NCI-H1092 (cell line): ENCODE measurements around the gene ACADM.
"Not testable (repeated sequence)": the region's sequence is repeated elsewhere in the genome, so short reads cannot be mapped to it uniquely, and the experiment has no call there.

ENCODE experiments used
- DNase-seq: peaks from one replicate; lab custom pipeline; 2025; lab: John Stamatoyannopoulos, UW

The ACADM gene

DNA sequence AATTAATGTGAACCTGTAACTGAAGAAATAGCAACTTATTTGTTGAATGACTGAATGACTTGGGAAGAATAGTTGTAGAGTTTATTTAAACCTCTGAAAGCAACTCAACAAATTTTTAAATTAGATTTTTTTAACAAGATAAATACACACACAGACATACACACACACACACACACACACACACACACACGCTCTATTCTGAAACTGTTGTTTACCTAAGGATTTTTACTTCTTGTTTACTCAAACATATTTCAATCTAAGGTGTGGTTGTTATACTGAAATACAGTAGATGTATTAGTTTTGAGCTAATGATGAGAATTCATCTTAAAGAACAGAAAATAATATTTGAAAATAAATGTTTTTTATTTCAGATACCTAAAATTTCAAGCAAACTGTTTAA, 11.5 kb downstream of the ACADM start:
- DNase-seq, result no peak

DNA sequence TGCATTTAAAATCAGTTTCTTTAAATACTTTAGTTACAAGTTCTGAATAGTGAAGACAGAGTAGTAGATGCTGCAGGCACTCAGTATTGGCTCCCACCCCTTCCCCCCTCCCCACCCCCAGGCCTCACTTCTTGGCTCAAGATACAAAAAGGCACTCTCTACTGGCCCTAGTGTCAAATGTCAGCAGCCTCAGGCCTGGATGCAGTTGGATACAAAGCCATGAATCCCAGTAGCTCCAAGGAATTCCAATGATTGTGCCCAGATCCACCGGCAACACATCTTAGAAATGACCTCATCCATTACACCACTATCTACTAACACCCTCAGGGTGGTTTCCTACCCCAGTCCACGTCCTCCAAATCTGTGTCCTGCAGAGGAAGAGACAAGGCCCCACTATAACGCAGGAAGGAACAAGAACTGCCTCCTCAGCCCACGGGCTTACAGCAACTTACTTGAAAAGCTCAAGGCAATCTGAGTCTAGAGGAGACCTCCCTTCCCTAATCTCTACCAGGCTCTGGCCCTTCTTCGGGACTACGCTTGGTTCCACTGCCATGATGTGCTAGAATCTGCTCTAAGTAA, 17.6 kb downstream of the ACADM start:
- DNase-seq, result no peak

DNA sequence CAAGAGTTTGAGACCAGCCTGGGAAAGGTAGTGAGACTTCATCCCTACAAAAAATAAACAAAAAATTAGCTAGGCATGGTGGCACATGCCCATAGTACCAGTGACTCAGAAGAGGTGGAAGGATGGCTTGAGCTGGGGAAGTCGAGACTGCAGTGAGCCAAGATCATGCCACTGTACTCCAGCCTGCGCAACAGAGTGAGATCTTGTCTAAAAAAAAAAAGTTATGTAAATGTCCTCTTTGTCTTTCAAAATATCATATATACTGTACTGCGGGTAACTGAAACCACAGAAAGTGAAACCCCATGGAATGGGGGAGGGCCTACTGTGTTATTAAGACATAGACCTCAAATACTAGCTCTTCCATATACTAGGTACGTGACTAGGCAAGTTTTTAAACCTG, 20.8 kb downstream of the ACADM start:
- DNase-seq, result no peak

DNA sequence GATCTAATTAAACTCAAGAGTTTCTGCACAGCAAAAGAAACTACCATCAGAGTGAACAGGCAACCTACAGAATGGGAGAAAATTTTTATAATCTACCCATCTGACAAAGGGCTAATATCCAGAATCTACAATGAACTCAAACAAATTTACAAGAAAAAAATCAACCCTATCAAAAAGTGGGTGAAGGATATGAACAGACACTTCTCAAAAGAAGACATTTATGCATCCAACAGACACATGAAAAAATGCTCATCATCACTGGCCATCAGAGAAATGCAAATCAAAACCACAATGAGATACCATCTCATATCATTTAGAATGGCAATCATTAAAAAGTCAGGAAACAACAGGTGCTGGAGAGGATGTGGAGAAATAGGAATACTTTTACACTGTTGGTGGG, 32.7 kb downstream of the ACADM start:
- DNase-seq, result not testable (repeated sequence)

DNA sequence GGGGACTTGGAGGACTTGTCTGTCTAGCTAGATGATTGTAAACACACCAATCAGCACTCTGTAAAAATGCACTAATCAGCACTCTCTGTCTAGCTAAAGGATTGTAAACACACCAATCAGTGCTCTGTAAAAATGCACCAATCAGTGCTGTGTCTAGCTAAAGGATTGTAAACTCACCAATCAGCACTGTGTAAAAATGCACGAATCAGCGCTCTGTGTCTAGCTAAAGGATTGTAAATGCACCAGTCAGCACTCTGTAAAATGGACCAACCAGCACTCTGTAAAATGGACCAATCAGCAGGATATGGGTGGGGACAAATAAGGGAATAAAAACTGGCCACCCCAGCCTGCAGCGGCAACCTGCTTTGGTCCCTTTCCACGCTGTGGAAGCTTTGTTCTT, 34.0 kb downstream of the ACADM start:
- not testable (repeated sequence) for DNase-seq

DNA sequence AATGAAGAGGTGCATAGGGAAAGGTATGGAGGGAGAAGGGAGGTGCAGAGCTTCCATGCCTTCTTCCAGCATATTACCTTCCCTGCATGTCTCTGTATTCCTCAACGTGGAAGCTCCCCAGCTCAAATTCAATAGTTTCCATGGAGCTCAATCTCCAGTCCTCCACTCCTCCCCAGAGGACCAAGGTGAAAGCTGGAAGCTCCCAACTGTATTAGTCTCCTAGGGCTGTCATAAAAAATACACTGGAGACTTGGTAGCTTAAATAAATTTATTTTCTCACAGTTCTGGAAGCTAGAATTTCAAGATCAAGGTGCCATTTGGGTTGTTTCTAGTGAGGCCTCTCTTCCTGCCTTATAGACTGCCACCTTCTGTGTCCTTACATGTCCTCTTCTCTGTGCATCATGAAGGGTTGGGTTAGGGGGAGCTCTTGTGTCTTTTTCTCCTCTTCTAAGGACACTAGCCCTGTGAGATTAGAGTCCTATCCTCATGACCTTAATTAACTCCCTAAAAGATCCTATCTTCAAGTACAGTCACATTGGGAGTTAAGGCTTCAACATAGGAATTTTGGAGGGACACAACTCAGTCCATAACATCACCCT, 39.6 kb downstream of the ACADM start:
- no peak for DNase-seq

DNA sequence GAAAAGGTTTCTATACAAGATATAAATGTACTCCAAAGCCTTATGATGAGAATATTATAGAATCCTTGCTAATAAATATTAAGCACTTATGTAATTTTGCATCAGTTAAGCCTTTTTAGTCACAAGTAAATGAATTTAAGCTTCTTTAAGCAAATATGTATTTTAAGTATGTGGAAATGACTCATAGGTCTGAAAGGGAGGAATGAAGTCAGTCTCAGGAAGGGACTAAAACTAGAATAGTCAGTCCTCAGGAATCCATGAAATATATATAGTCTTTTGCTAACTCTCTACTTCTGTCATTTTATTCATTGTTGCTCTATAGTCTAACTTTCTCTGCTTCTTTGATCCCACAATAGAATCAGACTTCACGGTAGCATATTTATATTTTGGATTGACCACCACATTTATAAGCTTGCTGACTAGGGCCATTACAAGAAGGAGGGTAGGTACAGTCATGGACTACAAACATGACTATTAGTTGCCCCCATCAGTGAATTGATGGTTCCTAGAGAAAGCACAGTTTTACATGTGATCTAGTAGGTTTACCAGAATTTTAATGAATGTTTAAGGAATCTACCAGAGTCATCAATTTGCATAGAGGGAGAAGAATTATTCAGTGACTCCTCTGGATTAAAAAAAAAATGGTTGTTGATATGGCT, 41.3 kb downstream of the ACADM start:
- DNase-seq, result no peak

DNA sequence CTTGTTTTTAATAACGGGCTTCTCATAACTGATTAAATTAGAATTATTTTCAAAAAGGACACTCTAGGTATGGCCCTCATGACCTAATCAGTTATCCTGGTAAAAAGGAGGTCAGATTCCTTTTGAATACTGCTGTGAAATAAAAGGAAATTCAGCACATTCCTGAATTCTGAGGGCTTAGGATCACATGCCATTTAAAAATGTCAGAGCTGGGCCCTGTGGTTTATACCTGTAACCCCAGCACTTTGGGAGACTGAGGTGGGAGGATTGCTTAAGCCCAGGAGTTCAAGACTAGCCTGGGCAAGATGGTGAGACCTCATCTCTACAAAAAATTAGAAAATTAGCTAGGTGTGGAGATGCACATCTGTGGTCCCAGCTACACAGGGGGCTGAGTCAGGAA, 43.5 kb downstream of the ACADM start:
- no peak for DNase-seq

DNA sequence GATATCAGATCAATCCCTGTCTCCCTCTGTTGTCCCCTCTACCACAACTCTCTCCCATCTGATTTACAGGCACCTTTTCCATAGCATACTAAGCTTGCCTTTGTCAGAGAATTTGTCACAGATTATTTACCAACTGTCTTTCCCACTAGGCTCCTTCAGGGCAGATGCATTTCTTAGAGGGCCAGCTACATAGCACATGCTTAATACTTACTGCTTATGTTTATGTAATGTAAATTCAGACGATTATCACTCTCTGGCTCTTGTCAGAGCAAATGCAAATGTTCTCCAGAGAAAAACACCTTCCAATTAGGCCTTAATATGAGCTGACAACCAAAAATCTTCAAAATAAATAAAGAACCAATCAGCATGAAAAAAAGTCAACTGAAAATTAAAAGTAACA, 46.3 kb downstream of the ACADM start:
- DNase-seq, result no peak

DNA sequence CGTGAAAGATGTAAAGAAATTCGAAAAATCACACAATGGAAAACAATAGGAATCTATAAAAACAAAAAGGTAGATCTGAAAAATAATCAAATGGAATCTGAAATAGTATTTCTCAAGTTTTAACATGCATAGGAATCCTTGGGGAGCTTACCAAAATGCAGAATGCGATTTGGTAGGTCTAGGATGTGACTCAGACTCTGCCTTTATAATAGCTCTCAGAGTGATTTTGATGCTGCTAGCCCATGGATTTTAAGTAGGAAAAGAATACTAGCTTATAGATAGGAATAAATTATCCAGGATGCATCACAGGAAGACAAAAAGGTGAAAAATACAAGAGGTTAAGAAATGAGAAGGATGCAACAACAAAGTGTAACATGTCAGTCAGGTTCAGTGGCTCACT, 47.5 kb downstream of the ACADM start:
- DNase-seq, result no peak

DNA sequence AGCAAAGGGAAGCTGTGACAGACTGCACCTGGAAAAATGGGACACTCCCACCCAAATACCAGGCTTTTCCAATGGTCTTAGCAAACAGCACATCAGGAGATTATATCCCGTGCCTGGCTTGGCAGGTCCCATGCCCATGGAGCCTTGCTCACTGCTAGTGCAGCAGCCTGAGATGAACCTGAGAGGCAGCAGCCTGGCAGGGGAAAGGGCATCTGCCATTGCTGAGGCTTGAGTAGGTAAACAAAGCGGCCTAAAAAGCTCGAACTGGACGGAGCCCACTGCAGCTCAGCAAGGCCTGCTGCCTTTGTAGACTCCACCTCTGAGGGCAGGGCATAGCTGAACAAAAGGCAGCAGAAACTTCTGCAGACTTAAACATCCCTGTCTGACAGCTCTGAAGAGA, 53.3 kb downstream of the ACADM start:
- not testable (repeated sequence) for DNase-seq

DNA sequence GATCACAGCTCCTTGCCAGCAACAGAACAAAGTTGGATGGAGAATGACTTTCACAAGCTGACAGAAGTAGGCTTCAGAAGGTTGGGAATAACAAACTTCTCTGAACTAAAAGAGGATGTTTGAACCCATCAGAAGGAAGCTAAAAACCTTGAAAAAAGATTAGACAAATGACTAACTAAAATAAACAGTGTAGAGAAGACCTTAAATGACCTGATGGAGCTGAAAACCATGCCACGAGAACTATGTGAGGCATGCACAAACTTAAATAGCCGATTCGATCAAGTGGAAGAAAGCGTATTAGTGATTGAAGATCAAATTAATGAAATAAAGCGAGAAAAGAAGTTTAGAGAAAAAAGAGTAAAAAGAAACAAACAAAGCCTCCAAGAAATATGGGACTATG, 54.2 kb downstream of the ACADM start:
- not testable (repeated sequence) for DNase-seq

DNA sequence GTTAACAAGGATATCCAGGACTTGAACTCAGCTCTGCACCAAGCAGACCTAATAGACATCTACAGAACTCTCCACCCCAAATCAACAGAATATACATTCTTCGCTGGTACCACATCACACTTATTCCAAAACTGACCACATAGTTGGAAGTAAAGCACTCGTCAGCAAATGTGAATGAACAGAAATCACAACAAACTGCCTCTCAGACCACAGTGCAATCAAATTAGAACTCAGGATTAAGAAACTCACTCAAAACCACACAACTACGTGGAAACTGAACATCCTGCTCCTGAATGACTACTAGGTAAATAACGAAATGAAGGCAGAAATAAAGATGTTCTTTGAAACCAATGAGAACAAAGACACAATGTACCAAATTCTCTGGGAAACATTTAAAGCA, 55.7 kb downstream of the ACADM start:
- DNase-seq, result not testable (repeated sequence)

DNA sequence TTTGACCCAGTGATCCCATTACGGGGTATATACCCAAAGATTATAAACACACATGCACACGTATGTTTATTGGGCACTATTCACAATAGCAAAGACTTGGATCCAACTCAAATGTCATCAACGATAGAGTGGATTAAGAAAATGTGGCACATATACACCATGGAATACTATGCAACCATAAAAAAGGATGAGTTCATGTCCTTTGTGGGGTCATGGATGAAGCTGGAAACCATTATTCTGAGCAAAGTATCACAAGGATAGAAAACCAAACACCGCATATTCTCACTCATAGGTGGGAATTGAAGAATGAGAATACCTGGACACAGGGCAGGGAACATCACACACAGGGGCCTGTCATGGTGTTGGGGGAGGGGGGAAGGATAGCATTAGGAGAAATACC, 59.4 kb downstream of the ACADM start:
- not testable (repeated sequence) for DNase-seq

DNA sequence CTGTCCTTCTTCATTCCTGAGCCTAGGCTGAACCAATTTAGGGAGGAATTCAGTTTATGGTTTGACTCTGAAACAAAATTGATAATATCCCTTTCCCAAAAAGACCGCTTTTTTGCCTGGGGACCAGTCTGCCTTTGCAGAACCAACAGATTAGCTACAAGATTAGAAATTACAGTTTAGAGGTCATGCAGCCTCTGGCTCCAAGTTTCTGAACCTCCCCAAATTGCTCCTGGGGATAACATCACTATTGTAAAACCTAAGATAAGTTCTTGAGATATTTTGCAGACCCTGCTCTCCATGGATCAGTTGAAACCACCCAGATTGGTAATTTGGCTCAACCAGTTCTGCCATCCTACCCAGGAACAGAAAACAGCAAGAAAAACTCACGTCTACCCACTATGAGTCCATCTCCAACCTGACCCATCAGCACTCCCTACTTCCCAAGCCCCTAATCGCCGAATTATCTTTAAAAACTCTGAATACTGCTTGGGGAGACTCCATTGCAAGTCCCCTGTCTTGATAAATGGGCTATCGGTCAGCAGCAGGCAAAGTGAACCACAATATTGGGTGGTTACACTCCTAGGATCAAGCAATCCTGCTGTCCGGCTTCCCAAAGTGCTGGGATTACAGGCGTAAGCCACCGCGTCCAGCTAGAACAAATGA, 60.9 kb downstream of the ACADM start:
- DNase-seq, result no peak

DNA sequence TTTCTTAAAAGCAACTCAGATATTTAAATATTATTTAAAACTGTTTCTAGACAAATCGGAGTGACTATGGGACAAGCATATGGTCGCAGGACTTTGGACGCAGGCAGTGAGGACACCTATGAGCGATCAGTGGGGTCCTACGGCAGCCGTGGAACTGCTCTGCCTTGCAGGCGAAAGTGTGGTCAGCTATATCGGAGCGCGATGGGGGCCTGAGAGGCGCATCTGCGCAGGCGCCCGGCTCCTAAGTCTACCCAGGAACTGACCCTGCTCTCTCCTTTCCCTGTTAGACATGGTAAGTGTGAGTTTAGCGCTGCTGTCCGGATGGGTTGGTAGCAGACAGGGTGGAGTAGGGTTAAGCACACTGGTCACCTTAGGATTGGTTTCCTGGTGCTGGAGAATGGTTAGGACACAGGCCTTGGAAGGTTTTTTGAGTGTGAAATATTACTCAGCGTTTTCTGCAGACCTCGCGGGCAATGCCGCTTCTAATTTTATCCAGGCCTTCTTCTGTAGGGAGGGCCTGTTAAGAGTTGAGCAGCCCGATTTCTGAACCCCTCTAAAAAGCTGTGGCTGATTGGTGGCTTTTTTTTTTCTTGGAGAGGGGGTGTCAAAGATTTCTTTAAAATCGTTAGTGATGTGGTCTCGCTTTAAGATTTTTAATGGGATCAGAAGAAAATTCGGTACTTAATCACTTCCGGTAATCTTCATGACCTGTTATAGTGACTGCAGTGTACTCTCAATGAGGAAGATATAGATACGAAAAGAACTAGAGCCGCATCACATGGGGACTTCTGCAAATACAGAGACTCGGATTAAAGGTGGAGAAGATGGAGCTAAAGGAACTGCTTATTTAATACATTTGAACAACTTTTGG, 61.7 kb downstream of the ACADM start, which contains the start of gene RABGGTB:
RABGGTB (plus strand) TSS at position 274 of the 871 bp plus-strand sequence; CDS start at position 290, 16 bp downstream.
- DNase-seq, result peak; percentile 89

DNA sequence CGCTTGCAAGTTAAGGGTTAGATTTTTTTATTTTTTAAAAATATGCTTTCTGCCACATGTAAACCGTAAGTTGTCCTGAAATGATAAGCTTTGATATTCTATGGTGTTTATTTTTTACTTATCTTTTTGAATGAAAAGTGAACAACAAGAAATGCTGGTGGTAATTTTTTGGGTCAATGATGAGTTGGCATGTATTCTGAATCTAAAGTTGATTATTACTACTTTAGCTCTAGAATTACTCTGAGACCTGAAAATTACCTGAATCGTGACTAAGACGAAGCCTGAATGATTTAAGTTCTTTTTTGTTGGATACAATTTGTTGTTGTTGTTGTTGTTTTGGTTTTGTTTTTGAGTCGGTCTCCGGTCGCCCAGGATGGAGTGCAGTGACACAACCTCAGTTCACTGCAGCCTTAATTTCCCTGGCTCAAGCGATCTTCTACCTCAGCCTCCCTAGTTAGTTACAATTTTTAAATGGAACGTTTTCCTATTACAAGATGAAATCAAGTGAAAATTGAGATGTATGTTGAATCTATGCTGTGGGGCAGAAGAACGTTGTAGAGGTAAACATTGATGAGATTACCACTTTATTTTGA, 62.5 kb downstream of the ACADM start:
- DNase-seq, result no peak

DNA sequence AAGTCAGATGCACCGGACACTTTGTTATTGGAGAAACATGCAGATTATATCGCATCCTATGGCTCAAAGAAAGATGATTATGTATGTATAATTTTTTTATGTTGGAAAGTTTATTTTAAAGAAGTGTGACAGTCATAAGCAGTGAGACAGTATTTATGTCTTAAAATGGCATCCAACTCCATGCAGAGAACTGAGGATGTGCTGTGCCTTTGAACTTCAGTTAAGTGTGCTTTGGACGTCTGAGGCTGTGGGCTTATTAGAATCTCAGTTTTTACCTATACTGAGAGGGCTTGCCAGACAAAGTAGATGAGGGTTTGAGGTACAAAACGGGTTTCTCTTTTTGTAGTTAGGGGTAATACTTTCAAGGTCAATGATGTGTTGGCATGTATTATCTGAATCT, 63.0 kb downstream of the ACADM start:
- no peak for DNase-seq

DNA sequence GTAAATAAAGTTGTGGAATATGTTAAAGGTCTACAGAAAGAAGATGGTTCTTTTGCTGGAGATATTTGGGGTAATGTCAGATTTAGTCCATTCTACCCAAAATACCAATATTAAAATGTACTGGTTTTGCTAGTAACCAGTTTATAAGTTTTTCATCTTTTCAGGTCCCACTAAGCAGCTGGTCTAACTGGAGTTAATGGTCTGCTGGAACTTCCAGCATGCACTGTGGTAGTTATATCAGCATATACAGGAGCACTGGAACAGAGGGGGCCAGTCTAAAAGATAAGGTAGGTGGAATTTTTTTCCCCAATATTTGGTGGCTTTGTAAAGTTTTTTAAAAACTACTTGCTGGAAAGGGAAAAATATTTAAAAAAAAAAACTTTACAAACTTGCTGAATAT, 65.5 kb downstream of the ACADM start:
- no peak for DNase-seq

DNA sequence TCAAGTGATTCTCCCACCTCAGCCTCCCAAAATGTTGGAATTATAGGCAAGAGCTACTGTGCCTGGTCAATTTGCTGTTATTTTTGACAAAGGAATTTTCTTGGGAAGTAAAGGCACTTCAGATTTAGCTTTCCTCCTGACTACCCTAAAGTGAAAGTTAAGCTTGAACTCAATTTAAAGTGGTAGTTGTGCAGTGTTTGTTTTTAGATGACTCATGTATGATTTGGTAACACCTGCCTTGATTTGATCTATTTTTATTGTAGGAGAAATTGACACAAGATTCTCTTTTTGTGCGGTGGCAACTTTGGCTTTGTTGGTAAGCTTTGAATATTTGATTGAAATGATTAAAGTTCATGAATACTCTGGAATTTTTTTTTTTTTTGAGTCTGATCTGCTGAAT, 66.5 kb downstream of the ACADM start:
- DNase-seq, result no peak

DNA sequence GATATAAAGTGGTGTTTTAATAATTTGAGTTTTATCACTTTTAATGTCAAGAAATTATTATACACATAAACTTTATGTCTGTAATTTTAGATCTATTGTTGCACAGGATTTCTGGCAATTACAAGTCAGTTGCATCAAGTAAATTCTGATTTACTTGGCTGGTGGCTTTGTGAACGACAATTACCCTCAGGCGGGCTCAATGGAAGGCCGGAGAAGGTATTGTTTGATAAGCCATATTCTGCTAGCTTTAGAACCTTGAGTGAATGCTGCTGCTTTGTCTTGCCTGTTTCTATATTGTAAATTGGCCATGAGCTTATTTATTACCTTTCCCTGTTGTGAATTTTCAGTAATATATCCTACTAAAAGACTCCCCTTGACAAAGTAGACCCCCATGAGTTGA, 67.6 kb downstream of the ACADM start:
- no peak for DNase-seq

DNA sequence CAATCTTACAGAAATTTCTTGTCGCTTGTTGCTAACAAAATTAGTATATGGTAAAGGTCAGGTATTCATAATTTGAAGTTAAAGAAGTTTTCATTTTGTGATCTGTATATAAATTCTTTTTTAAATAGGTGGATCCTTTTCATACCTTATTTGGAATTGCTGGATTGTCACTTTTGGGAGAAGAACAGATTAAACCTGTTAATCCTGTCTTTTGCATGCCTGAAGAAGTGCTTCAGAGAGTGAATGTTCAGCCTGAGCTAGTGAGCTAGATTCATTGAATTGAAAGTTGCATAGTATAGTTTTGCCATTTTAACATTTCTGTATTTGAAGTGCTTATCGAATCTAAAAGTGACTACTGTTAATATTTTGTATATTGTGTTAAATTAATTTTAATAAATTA, 69.9 kb downstream of the ACADM start:
- no peak for DNase-seq
